K562 (cell line): ENCODE data around the gene MYO15B. TPM values are rescaled to one million over a fixed set of nuclear protein-coding genes. Genes with fewer than 3 reads are reported as not detected.

ENCODE experiments used
- ATAC-seq: fragments of 200-7000 bp; cut with Tn5 transposase; 3 replicates; pipeline ENCODE4 v1.9.1; 2020; ENCODE audit warnings: moderate library complexity
- BruUV-seq: library from RNA; stranded (reverse); fragments of 400-500 nt; replicated peaks from 2 replicates; lab custom pipeline; 2021; lab: Mats Ljungman, UMichigan
- CTCF ChIA-PET: fragments of 300-600 bp; formaldehyde crosslinking; extraction: SDS; loops from one replicate; lab custom pipeline; 2021; ENCODE audit warnings: low intra/inter-chr PET ratio; lab: Yijun Ruan, JAX
- POLR2A ChIA-PET: fragments of 300-600, 350-650 bp; sonication (Branson Sonifier 250); formaldehyde crosslinking; extraction: SDS; loops from one replicate; lab custom pipeline; 2021; ENCODE audit warnings: antibody characterized with exemption, inconsistent platforms; lab: Yijun Ruan, JAX
- DNase-seq, 4 experiments: peaks; one replicate each; pipeline versions ENCODE4 v3.0.0 to v3.0.0-alpha.2; 2011 to 2018; ENCODE audit warnings: low spot score in 3 of 4, mixed read lengths in 3 of 4; ENCODE audit errors: extremely low read depth in 1 of 4
- FAIRE-seq: peaks from 2 replicates; lab custom pipeline; 2011; peaks lifted over from hg19 to GRCh38; lab: Jason Lieb, UNC
- H2AFZ ChIP-seq: 2 replicates; pipeline ENCODE4 v1.6.0; 2011; ENCODE audit warnings: low read depth, low read length, control low read depth, inconsistent platforms
- H3K27ac ChIP-seq: fragments of 200-600 bp; 3 replicates; pipeline ENCODE4 v1.8.0; 2011; ENCODE audit warnings: low read depth, mild to moderate bottlenecking, control low read depth, inconsistent platforms, low read length, moderate library complexity, mixed read lengths; ENCODE audit errors: extremely low read depth
- H3K27me3 ChIP-seq, 2 experiments: fragments of 300-600 bp in 1 of 2; 2 replicates in 1 of 2; 3 replicates in 1 of 2; pipeline versions ENCODE4 v1.6.0 to v1.8.0; 2011; ENCODE audit warnings: inconsistent platforms in 2 of 2, low read length in 2 of 2, mild to moderate bottlenecking in 1 of 2, mixed read lengths in 1 of 2, moderate library complexity in 1 of 2; ENCODE audit not compliant: control insufficient read depth in 2 of 2, insufficient read depth in 2 of 2
- H3K36me3 ChIP-seq: fragments of 300-600 bp; 3 replicates; pipeline ENCODE4 v1.8.0; 2011; ENCODE audit warnings: mild to moderate bottlenecking, low read length, inconsistent platforms; ENCODE audit not compliant: control insufficient read depth, insufficient read depth
- H3K4me1 ChIP-seq, 2 experiments: fragments of 200-600 bp in 1 of 2; replicated peaks in 1 of 2; 2 replicates in 1 of 2; 3 replicates in 1 of 2; pipeline versions ENCODE4 v1.5.1 to v1.8.0; 2011; ENCODE audit warnings: inconsistent platforms in 2 of 2, low read length in 2 of 2, mild to moderate bottlenecking in 1 of 2, mixed read lengths in 1 of 2, moderate library complexity in 1 of 2; ENCODE audit not compliant: control insufficient read depth in 2 of 2, insufficient read depth in 2 of 2
- H3K4me2 ChIP-seq: 2 replicates; pipeline ENCODE4 v1.6.1; 2011; ENCODE audit warnings: low read length, control low read depth, inconsistent platforms, mixed read lengths; ENCODE audit not compliant: insufficient read depth
- H3K4me3 ChIP-seq: fragments of 200-600 bp; sonication (generic), shearing (Covaris generic); 2 replicates; pipeline ENCODE4 v1.5.1; 2016; ENCODE audit warnings: control low read depth, inconsistent platforms
- H3K79me2 ChIP-seq: fragments of 200-600 bp; 3 replicates; pipeline ENCODE4 v1.8.0; 2011; ENCODE audit warnings: low read length, inconsistent platforms; ENCODE audit not compliant: control insufficient read depth, insufficient read depth
- H3K9ac ChIP-seq, 2 experiments: 2 replicates each; pipeline versions ENCODE4 v1.6.0 to v1.6.1; 2011; ENCODE audit warnings: low read depth in 2 of 2, low read length in 2 of 2, control low read depth in 1 of 2, inconsistent platforms in 1 of 2, mild to moderate bottlenecking in 1 of 2, mixed read lengths in 1 of 2; ENCODE audit not compliant: insufficient read depth in 1 of 2
- H3K9me1 ChIP-seq: one replicate; pipeline ENCODE4 v1.6.0; 2011; ENCODE audit warnings: inconsistent platforms, mild to moderate bottlenecking, low read length, moderate library complexity; ENCODE audit not compliant: control insufficient read depth, insufficient read depth
- H3K9me3 ChIP-seq: replicated peaks from 2 replicates; pipeline ENCODE4 v1.5.1; 2011; ENCODE audit warnings: low read depth, low read length, inconsistent platforms; ENCODE audit not compliant: control insufficient read depth, insufficient read depth
- H4K20me1 ChIP-seq: replicated peaks from 2 replicates; pipeline ENCODE4 v1.6.1; 2011; ENCODE audit warnings: low read length, inconsistent platforms, mixed read lengths; ENCODE audit not compliant: control insufficient read depth, insufficient read depth
- BMI1 ChIP-seq: fragments of 150-350 bp; IDR thresholded peaks from 2 replicates; pipeline ENCODE4 v1.6.1; 2014; ENCODE audit warnings: low read length
- ERF ChIP-seq: fragments of 450-650 bp; formaldehyde crosslinking; IDR thresholded peaks from 2 replicates; pipeline ENCODE4 v1.4.0; 2020; ENCODE audit warnings: mild to moderate bottlenecking, mixed read lengths
- L3MBTL2 ChIP-seq: fragments of 450-650 bp; IDR thresholded peaks from 2 replicates; pipeline ENCODE4 v1.6.1; 2016; ENCODE audit warnings: mild to moderate bottlenecking, moderate library complexity
- RFX1 ChIP-seq: fragments of 450-650 bp; IDR thresholded peaks from 2 replicates; pipeline ENCODE4 v1.6.1; 2016; ENCODE audit warnings: mild to moderate bottlenecking, moderate library complexity
- WGBS: fragments of 100-300 bp; shearing (Covaris generic); methylation state at CpG from one replicate; pipeline ENCODE4 v1.1.6; 2016; ENCODE audit warnings: low coverage, mixed read lengths; ENCODE audit not compliant: insufficient coverage; ENCODE audit errors: missing lambda C conversion rate; 5-methylcytosine and 5-hydroxymethylcytosine counted together
- in situ Hi-C: fragments of 300-500 bp; cut with MboI; formaldehyde crosslinking; loops from 4 replicates; pipeline ENCODE4 v1.15.0; 2018; ENCODE audit warnings: inconsistent platforms, mixed read lengths
- intact Hi-C: fragments of 100-400 bp; cut with micrococcal nuclease; formaldehyde crosslinking; loops from 2 replicates; pipeline ENCODE4 v1.14.2; 2022
- polyA plus RNA-seq, 8 experiments: library from polyadenylated mRNA; depleted of rRNA in 4 of 8; stranded (reverse) in 5 of 8; unstranded in 3 of 8; fragments of >200 nt; fragmentation: Nextera tagmentation in 2 of 8; fragmentation: Illumina TruSeq in 1 of 8; extraction: Ambion mirVana in 2 of 8; extraction: Trizol in 1 of 8; gene quantifications; 2 replicates each; pipeline versions ENCODE4 v1.2.1 to v1.2.3, GENCODE V29; 2011 to 2014; ENCODE audit warnings: inconsistent platforms in 1 of 8, missing spikeins in 1 of 8
- total RNA-seq, 7 experiments: library from RNA; depleted of rRNA in 6 of 7; stranded (reverse); fragments of >200 nt in 6 of 7; fragmentation: Illumina TruSeq in 2 of 7; extraction: Trizol in 2 of 7; gene quantifications; 2 replicates each; pipeline versions ENCODE4 v1.2.1 to v1.2.3, GENCODE V29; 2011 to 2021; ENCODE audit warnings: low replicate concordance in 1 of 7
- TF ChIP-seq, protein P1 (sequence below): fragments of 250-450 bp; sonication (Bioruptor Pico); IDR thresholded peaks from 2 replicates; pipeline ENCODE4 v1.9.0; 2021; ENCODE audit warnings: mild to moderate bottlenecking
- TF ChIP-seq, protein P2 (sequence below): IDR thresholded peaks from 2 replicates; pipeline ENCODE4 v1.6.1; 2012; ENCODE audit warnings: low read depth, low read length, improper control_type of control experiment, borderline replicate concordance
- TF ChIP-seq, protein P3 (sequence below): fragments of 250-450 bp; sonication (Bioruptor Pico); IDR thresholded peaks from 2 replicates; pipeline ENCODE4 v1.6.1; 2021; ENCODE audit warnings: mild to moderate bottlenecking
- TF ChIP-seq, protein P4 (sequence below): fragments of 450-650 bp; conservative IDR thresholded peaks from 2 replicates; pipeline ENCODE4 v1.6.1; 2016; ENCODE audit warnings: missing genetic modification characterization, low read depth, mild to moderate bottlenecking, control low read depth, missing compliant biosample characterization

Gene MYO15B
- total and polyA plus RNA-seq, 9 of the 15 experiments (the other 6 are each of a cell fraction or from before 2014, with no cell fraction given): 0.05 to 3.1 (median 0.83) TPM; not detected in 2

DNA sequence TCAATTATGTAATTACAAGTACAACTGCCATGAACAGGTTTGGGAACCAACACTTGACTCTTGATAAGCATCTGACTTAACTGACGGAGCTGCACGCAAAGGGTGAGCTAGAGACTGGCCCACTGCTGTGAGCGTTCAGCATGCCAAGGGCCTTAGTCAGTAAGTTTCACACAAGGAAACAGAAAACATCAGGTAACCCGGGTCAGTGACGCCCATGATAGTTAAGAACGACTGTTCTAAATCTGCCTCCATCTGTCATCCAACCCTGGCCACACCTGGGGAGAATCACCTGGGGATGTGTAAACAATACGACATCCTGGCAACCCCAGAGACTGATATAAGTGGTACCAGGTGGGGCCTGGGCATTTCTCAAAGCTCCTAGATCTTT is 57.9 kb downstream of the MYO15B start:
- H3K4me1 ChIP-seq: peaks cover 15 to 25% of the 10 kb centered on the region in 2 experiments; a peak in 4 of 5 replicates
- TF ChIP-seq, protein P1, sequence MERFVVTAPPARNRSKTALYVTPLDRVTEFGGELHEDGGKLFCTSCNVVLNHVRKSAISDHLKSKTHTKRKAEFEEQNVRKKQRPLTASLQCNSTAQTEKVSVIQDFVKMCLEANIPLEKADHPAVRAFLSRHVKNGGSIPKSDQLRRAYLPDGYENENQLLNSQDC (CRISPR knock-in tag): no peak
- TF ChIP-seq L3MBTL2: no peak

DNA sequence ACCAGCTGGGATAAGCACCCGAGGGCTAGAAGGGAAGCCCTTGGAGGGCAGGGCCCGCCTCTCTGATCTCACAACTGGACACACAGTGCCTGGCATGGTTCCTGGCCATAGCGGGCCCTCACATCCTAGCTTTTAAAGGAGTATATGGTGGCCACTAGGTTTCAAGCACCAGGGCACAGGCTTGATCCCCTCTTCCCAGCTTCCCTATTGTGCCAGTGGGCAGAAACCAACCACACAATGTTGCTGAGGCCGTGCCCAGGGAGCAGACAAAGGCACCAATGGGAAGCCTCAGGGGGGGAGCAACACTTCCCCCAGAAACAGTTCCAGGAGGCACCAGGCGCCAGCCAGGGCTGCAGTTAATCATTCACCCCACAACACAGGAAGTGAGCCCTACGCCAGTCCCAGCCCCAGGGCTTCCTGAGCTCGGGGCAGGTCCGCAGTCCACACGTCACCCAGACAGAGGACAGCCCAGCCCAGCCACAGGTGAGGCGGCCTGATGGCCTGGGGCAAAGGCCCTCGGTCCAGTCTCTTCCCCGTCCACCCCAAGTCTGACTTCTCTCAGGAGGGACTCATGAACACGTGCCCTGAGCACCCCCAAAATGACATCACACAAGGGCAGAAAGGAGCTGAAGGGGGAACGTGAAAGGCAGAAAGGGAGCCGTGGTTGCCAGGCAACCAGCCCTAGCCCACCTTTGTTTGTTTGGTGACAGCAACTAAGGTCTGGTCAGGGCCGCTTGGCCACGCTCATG is 58.5 kb downstream of the MYO15B start:
- WGBS: 86% methylated on average over 17 of the region's 17 CpGs
- ChIA-PET POLR2A (interaction anchor here (0.5 to 2.1 kb wide), 8 partner anchors 9 to 127 kb away, joined by 3 to 15 read pairs (median 4); partner anchors contain the start of genes RECQL5 and SAP30BP), CTCF (no interaction called here)
- H3K4me1 ChIP-seq: peaks cover 15 to 21% of the 10 kb centered on the region in 2 experiments; a peak in 4 of 5 replicates
- intact Hi-C loops (no loop called here), in situ Hi-C loops (no loop called here)
- peaks cover 26% of the 10 kb centered on the region for H3K36me3 ChIP-seq
- H3K4me3 ChIP-seq: no peak overlapping the region
- no peaks in the 10 kb centered on the region for H3K27me3 ChIP-seq
- 0 out of 2 replicates have a peak, but pooled peaks cover 6% of the 10 kb centered on the region for H4K20me1 ChIP-seq
- no peak overlapping the region for H3K4me2 ChIP-seq
- no TSS peak for BruUV-seq
- FAIRE-seq (no peak), ATAC-seq (no peak), DNase-seq (no peak)
- no peaks in the 10 kb centered on the region for H3K9me3 ChIP-seq
- TF ChIP-seq, protein P2, sequence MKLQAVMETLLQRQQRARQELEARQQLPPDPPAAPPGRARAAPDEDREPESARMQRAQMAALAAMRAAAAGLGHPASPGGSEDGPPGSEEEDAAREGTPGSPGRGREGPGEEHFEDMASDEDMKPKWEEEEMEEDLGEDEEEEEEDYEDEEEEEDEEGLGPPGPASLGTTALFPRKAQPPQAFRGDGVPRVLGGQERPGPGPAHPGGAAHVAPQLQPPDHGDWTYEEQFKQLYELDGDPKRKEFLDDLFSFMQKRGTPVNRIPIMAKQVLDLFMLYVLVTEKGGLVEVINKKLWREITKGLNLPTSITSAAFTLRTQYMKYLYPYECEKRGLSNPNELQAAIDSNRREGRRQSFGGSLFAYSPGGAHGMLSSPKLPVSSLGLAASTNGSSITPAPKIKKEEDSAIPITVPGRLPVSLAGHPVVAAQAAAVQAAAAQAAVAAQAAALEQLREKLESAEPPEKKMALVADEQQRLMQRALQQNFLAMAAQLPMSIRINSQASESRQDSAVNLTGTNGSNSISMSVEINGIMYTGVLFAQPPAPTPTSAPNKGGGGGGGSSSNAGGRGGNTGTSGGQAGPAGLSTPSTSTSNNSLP: no peak
- TF ChIP-seq ERF (CRISPR knock-in tag) (no peak), BMI1 (no peak), RFX1 (peak; percentile 52)
- TF ChIP-seq, protein P3, sequence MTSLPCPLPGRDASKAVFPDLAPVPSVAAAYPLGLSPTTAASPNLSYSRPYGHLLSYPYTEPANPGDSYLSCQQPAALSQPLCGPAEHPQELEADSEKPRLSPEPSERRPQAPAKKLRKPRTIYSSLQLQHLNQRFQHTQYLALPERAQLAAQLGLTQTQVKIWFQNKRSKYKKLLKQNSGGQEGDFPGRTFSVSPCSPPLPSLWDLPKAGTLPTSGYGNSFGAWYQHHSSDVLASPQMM (CRISPR knock-in tag): no peak
- TF ChIP-seq, protein P4, sequence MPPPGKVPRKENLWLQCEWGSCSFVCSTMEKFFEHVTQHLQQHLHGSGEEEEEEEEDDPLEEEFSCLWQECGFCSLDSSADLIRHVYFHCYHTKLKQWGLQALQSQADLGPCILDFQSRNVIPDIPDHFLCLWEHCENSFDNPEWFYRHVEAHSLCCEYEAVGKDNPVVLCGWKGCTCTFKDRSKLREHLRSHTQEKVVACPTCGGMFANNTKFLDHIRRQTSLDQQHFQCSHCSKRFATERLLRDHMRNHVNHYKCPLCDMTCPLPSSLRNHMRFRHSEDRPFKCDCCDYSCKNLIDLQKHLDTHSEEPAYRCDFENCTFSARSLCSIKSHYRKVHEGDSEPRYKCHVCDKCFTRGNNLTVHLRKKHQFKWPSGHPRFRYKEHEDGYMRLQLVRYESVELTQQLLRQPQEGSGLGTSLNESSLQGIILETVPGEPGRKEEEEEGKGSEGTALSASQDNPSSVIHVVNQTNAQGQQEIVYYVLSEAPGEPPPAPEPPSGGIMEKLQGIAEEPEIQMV (tag): no peak
- H2AFZ ChIP-seq: no peak overlapping the region
- H3K9ac ChIP-seq: 0 out of 4 replicates have a peak overlapping the region, but pooled peaks of 1 of the 2 experiments have one; percentile 13
- peaks cover 3% of the 10 kb centered on the region for H3K9me1 ChIP-seq
- no peak overlapping the region for H3K27ac ChIP-seq
- no peaks in the 10 kb centered on the region for H3K79me2 ChIP-seq

More for the DNA sequence above, 57.9 kb downstream of the MYO15B start:
- in situ Hi-C loops: no loop called here
- Histone ChIP-seq H3K9ac (no peak overlapping the region), H3K36me3 (peaks cover 21% of the 10 kb centered on the region), H4K20me1 (0 out of 2 replicates have a peak, but pooled peaks cover 6% of the 10 kb centered on the region), H3K79me2 (no peaks in the 10 kb centered on the region), H3K4me2 (no peak overlapping the region), H3K27me3 (no peaks in the 10 kb centered on the region), H3K27ac (no peak overlapping the region), H3K9me1 (peaks cover 3% of the 10 kb centered on the region), H3K9me3 (no peaks in the 10 kb centered on the region), H3K4me3 (no peak overlapping the region), H2AFZ (no peak overlapping the region)
- ATAC-seq (no peak), DNase-seq (no peak), FAIRE-seq (no peak)
- no TSS peak for BruUV-seq
- POLR2A ChIA-PET: interaction anchor here (0.5 to 3.4 kb wide), 7 partner anchors 9 to 128 kb away, joined by 3 to 15 read pairs (median 4); partner anchors contain the start of genes RECQL5, SAP30BP and SMIM5
- 52% methylated on average over 7 of the region's 7 CpGs for WGBS
- CTCF ChIA-PET: no interaction called here
- intact Hi-C loops: no loop called here
